Trophoblast cell (in vitro differentiated cells and primary cell): ENCODE results near the gene GNPNAT1.

Experiments
- DNase-seq, 2 donors: peaks; one replicate each; pipeline ENCODE4 v3.0.0-alpha.2; 2016
- H2AFZ ChIP-seq: 2 replicates; pipeline ENCODE4 v1.6.1; 2013; ENCODE audit warnings: low read length, moderate library complexity, mild to moderate bottlenecking; ENCODE audit not compliant: insufficient read depth, poor library complexity
- H2AK5ac ChIP-seq: 2 replicates; pipeline ENCODE4 v1.6.1; 2013; ENCODE audit warnings: mild to moderate bottlenecking, low read length
- H2BK120ac ChIP-seq: 2 replicates; pipeline ENCODE4 v1.6.1; 2013; ENCODE audit warnings: low read length, mild to moderate bottlenecking, moderate library complexity; ENCODE audit not compliant: insufficient read depth, poor library complexity
- H2BK12ac ChIP-seq: 2 replicates; pipeline ENCODE4 v1.6.1; 2013; ENCODE audit warnings: mild to moderate bottlenecking, low read length, moderate library complexity
- H2BK5ac ChIP-seq: 2 replicates; pipeline ENCODE4 v1.6.1; 2013; ENCODE audit warnings: low read length, low read depth, moderate library complexity, mild to moderate bottlenecking; ENCODE audit not compliant: poor library complexity
- H3K14ac ChIP-seq: 2 replicates; pipeline ENCODE4 v1.6.1; 2013; ENCODE audit warnings: mild to moderate bottlenecking, low read length
- H3K18ac ChIP-seq: 2 replicates; pipeline ENCODE4 v1.6.1; 2013; ENCODE audit warnings: mild to moderate bottlenecking, low read length
- H3K23ac ChIP-seq: 2 replicates; pipeline ENCODE4 v1.6.1; 2013; ENCODE audit warnings: low read length
- H3K27ac ChIP-seq: 2 replicates; pipeline ENCODE4 v1.5.1; 2013; ENCODE audit warnings: low read depth, mild to moderate bottlenecking, inconsistent platforms, low read length, moderate library complexity
- H3K27me3 ChIP-seq: 2 replicates; pipeline ENCODE4 v1.6.1; 2013; ENCODE audit warnings: inconsistent platforms, mild to moderate bottlenecking, low read length, moderate library complexity; ENCODE audit not compliant: insufficient read depth
- H3K36me3 ChIP-seq, 2 experiments: 1 replicate in 1 of 2; 2 replicates in 1 of 2; pipeline ENCODE4 v1.6.1; 2013; ENCODE audit warnings: low read length in 2 of 2, mild to moderate bottlenecking in 2 of 2, moderate library complexity in 1 of 2; ENCODE audit not compliant: insufficient read depth in 2 of 2, control insufficient read depth in 1 of 2
- H3K4ac ChIP-seq: 2 replicates; pipeline ENCODE4 v1.6.1; 2013; ENCODE audit warnings: low read depth, mild to moderate bottlenecking, low read length, moderate library complexity
- H3K4me1 ChIP-seq, 2 experiments: 1 replicate in 1 of 2; 2 replicates in 1 of 2; pipeline ENCODE4 v1.6.1; 2013; ENCODE audit warnings: low read length in 2 of 2, mild to moderate bottlenecking in 2 of 2, moderate library complexity in 1 of 2; ENCODE audit not compliant: insufficient read depth in 2 of 2, control insufficient read depth in 1 of 2
- H3K4me2 ChIP-seq: 2 replicates; pipeline ENCODE4 v1.6.1; 2013; ENCODE audit warnings: inconsistent platforms, mild to moderate bottlenecking, low read length, moderate library complexity
- H3K4me3 ChIP-seq: 2 replicates; pipeline ENCODE4 v1.5.1; 2013; ENCODE audit warnings: mild to moderate bottlenecking, low read depth, low read length, inconsistent platforms
- H3K79me1 ChIP-seq: one replicate; pipeline ENCODE4 v1.6.1; 2013; ENCODE audit warnings: low read length
- H3K79me2 ChIP-seq: 2 replicates; pipeline ENCODE4 v1.6.1; 2013; ENCODE audit warnings: low read length, mild to moderate bottlenecking; ENCODE audit not compliant: control insufficient read depth, insufficient read depth, poor library complexity
- H3K9ac ChIP-seq: 2 replicates; pipeline ENCODE4 v1.6.1; 2013; ENCODE audit warnings: mild to moderate bottlenecking, low read length
- H3K9me3 ChIP-seq: 2 replicates; pipeline ENCODE4 v1.6.1; 2013; ENCODE audit warnings: low read depth, mild to moderate bottlenecking, control low read depth, inconsistent platforms, low read length; ENCODE audit not compliant: insufficient read depth
- H4K12ac ChIP-seq: 2 replicates; pipeline ENCODE4 v1.6.1; 2013; ENCODE audit warnings: low read depth, mild to moderate bottlenecking, low read length, moderate library complexity
- H4K8ac ChIP-seq: 2 replicates; pipeline ENCODE4 v1.6.1; 2013; ENCODE audit warnings: low read depth, mild to moderate bottlenecking, low read length, moderate library complexity
- H4K91ac ChIP-seq: one replicate; pipeline ENCODE4 v1.6.1; 2013; ENCODE audit warnings: low read depth, mild to moderate bottlenecking, low read length, moderate library complexity
- WGBS: extraction: QIAGEN DNeasy Blood & Tissue Kit; methylation state at CpG from one replicate; pipeline ENCODE4 v1.1.7; 2013; ENCODE audit warnings: missing lambda C conversion rate; ENCODE audit not compliant: insufficient read length, insufficient coverage; ENCODE audit errors: extremely low coverage; 5-methylcytosine and 5-hydroxymethylcytosine counted together

Gene GNPNAT1

GRCh38 chr14:52835122-52835903 is 43.9 kb upstream of the GNPNAT1 start:
- Histone ChIP-seq H4K8ac (peak overlapping the region; percentile 80), H3K4ac (peak overlapping the region; percentile 59), H2AFZ (no peak overlapping the region), H3K4me1 (peaks cover 7 to 10% of the 10 kb centered on the region in 2 experiments), H4K12ac (no peak overlapping the region), H3K23ac (no peak overlapping the region), H3K79me2 (no peaks in the 10 kb centered on the region), H2BK5ac (peak overlapping the region; percentile 89), H3K14ac (peak overlapping the region; percentile 86), H3K9me3 (no peaks in the 10 kb centered on the region), H3K27me3 (no peaks in the 10 kb centered on the region), H3K9ac (no peak overlapping the region), H3K36me3 (no peaks in the 10 kb centered on the region), H3K4me2 (peak overlapping the region; percentile 38), H4K91ac (peak overlapping the region; percentile 92), H3K4me3 (no peak overlapping the region), H2BK120ac (peak overlapping the region; percentile 93), H2BK12ac (peak overlapping the region; percentile 98), H3K79me1 (peaks cover 11% of the 10 kb centered on the region), H3K18ac (peak overlapping the region; percentile 97), H3K27ac (peak overlapping the region; percentile 88), H2AK5ac (peak overlapping the region; percentile 72)
- WGBS, result no CpG with 5 or more reads among the region's 12 CpGs
- DNase-seq, result peak; percentile 89 to 97

DNA sequence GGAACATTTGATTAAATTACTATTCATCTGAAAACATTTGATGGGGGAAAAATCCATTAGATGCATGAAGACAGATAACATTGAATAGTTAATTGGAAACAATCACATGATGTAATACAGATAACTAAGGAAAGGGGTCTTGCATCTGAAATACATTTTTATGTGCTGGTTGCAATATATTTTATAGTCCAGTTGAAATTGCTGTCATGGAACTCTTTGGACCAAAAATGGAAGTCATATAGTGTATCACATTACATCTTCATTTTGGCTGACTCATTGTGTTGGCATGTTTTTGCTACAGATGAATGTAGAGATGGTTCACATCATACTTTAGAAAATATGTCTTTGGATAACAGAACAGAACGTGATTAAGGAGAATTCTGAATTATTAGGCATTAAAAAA is 43.0 kb upstream of the GNPNAT1 start:
- Histone ChIP-seq H2AFZ (no peak overlapping the region), H4K8ac (no peak overlapping the region), H2AK5ac (no peak overlapping the region), H2BK5ac (no peak overlapping the region), H3K14ac (no peak overlapping the region), H3K27me3 (no peaks in the 10 kb centered on the region), H3K9ac (no peak overlapping the region), H3K4ac (no peak overlapping the region), H3K4me3 (no peak overlapping the region), H3K27ac (no peak overlapping the region), H3K9me3 (no peaks in the 10 kb centered on the region), H3K23ac (no peak overlapping the region), H3K4me2 (no peak overlapping the region), H3K36me3 (no peaks in the 10 kb centered on the region), H4K91ac (no peak overlapping the region), H3K18ac (no peak overlapping the region), H3K4me1 (peaks cover 7 to 10% of the 10 kb centered on the region in 2 experiments), H2BK12ac (no peak overlapping the region), H2BK120ac (no peak overlapping the region), H4K12ac (no peak overlapping the region), H3K79me2 (no peaks in the 10 kb centered on the region), H3K79me1 (peaks cover 11% of the 10 kb centered on the region)
- DNase-seq, result peak; percentile 49 to 91
- no CpG with 5 or more reads among the region's 1 CpG for WGBS

DNA sequence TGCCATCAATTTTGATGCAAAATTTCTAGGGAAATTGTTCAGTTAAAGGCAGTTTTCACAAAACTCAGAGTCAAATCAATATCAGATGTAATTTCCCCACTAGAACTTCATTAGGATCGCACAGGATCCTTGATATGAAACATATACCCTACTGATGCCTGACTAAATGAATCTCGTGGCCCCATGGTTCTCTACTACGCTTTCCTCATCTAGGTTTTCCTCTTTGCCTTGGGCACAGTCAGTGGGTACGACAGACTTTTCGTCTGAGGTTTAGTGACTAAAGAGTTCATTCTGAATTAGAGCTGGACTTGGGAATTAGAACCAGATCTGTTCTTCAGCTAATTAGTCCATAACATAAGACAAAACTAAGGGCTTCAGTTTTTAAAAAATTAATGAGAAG is 42.5 kb upstream of the GNPNAT1 start:
- WGBS, result no CpG with 5 or more reads among the region's 5 CpGs
- Histone ChIP-seq H3K9me3 (no peaks in the 10 kb centered on the region), H3K18ac (no peak overlapping the region), H3K4me1 (peaks cover 7 to 10% of the 10 kb centered on the region in 2 experiments), H2BK5ac (no peak overlapping the region), H3K4ac (no peak overlapping the region), H4K8ac (no peak overlapping the region), H2BK120ac (peak overlapping the region; percentile 7), H3K79me1 (peaks cover 11% of the 10 kb centered on the region), H2BK12ac (peak overlapping the region; percentile 61), H3K4me2 (no peak overlapping the region), H3K79me2 (no peaks in the 10 kb centered on the region), H2AFZ (no peak overlapping the region), H2AK5ac (no peak overlapping the region), H3K9ac (no peak overlapping the region), H3K14ac (no peak overlapping the region), H3K27me3 (no peaks in the 10 kb centered on the region), H3K4me3 (no peak overlapping the region), H3K36me3 (no peaks in the 10 kb centered on the region), H4K91ac (no peak overlapping the region), H3K27ac (no peak overlapping the region), H4K12ac (no peak overlapping the region), H3K23ac (no peak overlapping the region)
- DNase-seq, result no peak

GRCh38 chr14:52829527-52830185 is 38.2 kb upstream of the GNPNAT1 start:
- no peak overlapping the region for H3K9ac ChIP-seq
- no peak overlapping the region for H3K23ac ChIP-seq
- peak overlapping the region; percentile 62 for H2BK120ac ChIP-seq
- no peaks in the 10 kb centered on the region for H3K36me3 ChIP-seq
- H3K4me1 ChIP-seq, result peaks cover 0 to 2% of the 10 kb centered on the region in 2 experiments
- H2AK5ac ChIP-seq, result peak overlapping the region; percentile 74
- H3K4me2 ChIP-seq, result no peak overlapping the region
- H4K91ac ChIP-seq, result peak overlapping the region; percentile 52
- no peak overlapping the region for H2AFZ ChIP-seq
- H3K27ac ChIP-seq, result no peak overlapping the region
- no peak overlapping the region for H3K18ac ChIP-seq
- H4K12ac ChIP-seq, result no peak overlapping the region
- no peak for DNase-seq
- no peaks in the 10 kb centered on the region for H3K27me3 ChIP-seq
- H3K79me2 ChIP-seq, result no peaks in the 10 kb centered on the region
- peaks cover 2% of the 10 kb centered on the region for H3K79me1 ChIP-seq
- no peak overlapping the region for H3K4me3 ChIP-seq
- no peaks in the 10 kb centered on the region for H3K9me3 ChIP-seq
- no peak overlapping the region for H3K4ac ChIP-seq
- H4K8ac ChIP-seq, result no peak overlapping the region
- H2BK12ac ChIP-seq, result peak overlapping the region; percentile 87
- H2BK5ac ChIP-seq, result peak overlapping the region; percentile 56
- no CpG with 5 or more reads among the region's 7 CpGs for WGBS
- peak overlapping the region; percentile 66 for H3K14ac ChIP-seq
